HepG2 (cell line): Measurements from ENCODE around the gene ABHD15. TPM values are rescaled to one million over a fixed set of nuclear protein-coding genes. Genes with fewer than 3 reads are reported as not detected.

ENCODE experiments used
- ARNT2 ChIP-seq: sonication (generic); formaldehyde crosslinking; IDR thresholded peaks from 2 replicates; pipeline ENCODE4 v1.8.0; 2022; ENCODE audit warnings: mild to moderate bottlenecking, low read depth, missing genetic modification reagents, moderate library complexity
- ASH2L ChIP-seq: fragments of 300-600, 200-600 bp; sonication (generic); IDR thresholded peaks from 2 replicates; pipeline ENCODE4 v1.7.0; 2017; ENCODE audit warnings: low read depth, mild to moderate bottlenecking, moderate library complexity, mixed read lengths, low read length; ENCODE audit not compliant: insufficient read length
- HNRNPL ChIP-seq: fragments of 200-400 bp; formaldehyde crosslinking; IDR thresholded peaks from 2 replicates; pipeline ENCODE4 v1.6.1; 2017; ENCODE audit warnings: mild to moderate bottlenecking, low read depth, low read length
- KDM2A ChIP-seq: sonication (generic); formaldehyde crosslinking; IDR thresholded peaks from 2 replicates; pipeline ENCODE4 v1.4.0; 2020; ENCODE audit warnings: low read depth, missing genetic modification reagents, borderline replicate concordance
- SALL1 ChIP-seq: sonication (generic); formaldehyde crosslinking; IDR thresholded peaks from 2 replicates; pipeline ENCODE4 v1.8.0; 2022; ENCODE audit warnings: mild to moderate bottlenecking, missing genetic modification reagents
- SIN3A ChIP-seq: IDR thresholded peaks from 2 replicates; pipeline ENCODE4 v1.6.1; 2011; ENCODE audit warnings: low read depth, mild to moderate bottlenecking, control low read depth, low read length, borderline replicate concordance
- SP1 ChIP-seq, 2 experiments: fragments of 450-650 bp in 1 of 2; sonication (generic) in 1 of 2; formaldehyde crosslinking in 1 of 2; IDR thresholded peaks; 2 replicates each; pipeline versions ENCODE4 v1.4.0 to v1.6.1; 2016 to 2020; ENCODE audit warnings: missing genetic modification reagents in 1 of 2
- TAF1 ChIP-seq: sonication (generic); formaldehyde crosslinking; IDR thresholded peaks from 2 replicates; pipeline ENCODE4 v1.4.0; 2020; ENCODE audit warnings: missing genetic modification reagents
- ZFY ChIP-seq: sonication (generic); formaldehyde crosslinking; IDR thresholded peaks from 2 replicates; pipeline ENCODE4 v1.4.0; 2020; ENCODE audit warnings: missing genetic modification reagents
- ZNF407 ChIP-seq: sonication (generic); formaldehyde crosslinking; IDR thresholded peaks from one replicate; pipeline ENCODE4 v1.5.1; 2020; ENCODE audit warnings: mild to moderate bottlenecking, missing genetic modification reagents; ENCODE audit errors: not compliant biosample characterization
- ZNF598 ChIP-seq: sonication (generic); formaldehyde crosslinking; IDR thresholded peaks from 2 replicates; pipeline ENCODE4 v1.5.1; 2020; ENCODE audit warnings: mild to moderate bottlenecking, missing genetic modification reagents, borderline replicate concordance
- ZNF687 ChIP-seq: sonication (generic); formaldehyde crosslinking; IDR thresholded peaks from 2 replicates; pipeline ENCODE4 v1.5.1; 2020; ENCODE audit warnings: mild to moderate bottlenecking, missing genetic modification reagents, moderate library complexity
- ZNF768 ChIP-seq: sonication (generic); formaldehyde crosslinking; IDR thresholded peaks from 2 replicates; pipeline ENCODE4 v1.4.0; 2020; ENCODE audit warnings: missing genetic modification reagents
- polyA plus RNA-seq, 8 experiments: library from polyadenylated mRNA; depleted of rRNA in 3 of 8; stranded (reverse) in 7 of 8; unstranded in 1 of 8; fragments of >200 nt; fragmentation: Illumina TruSeq in 4 of 8; extraction: Trizol in 4 of 8; gene quantifications; 2 replicates each; pipeline versions ENCODE4 v1.2.1 to v1.2.3, GENCODE V29; 2011 to 2016; ENCODE audit warnings: low read depth in 4 of 8, missing spikeins in 1 of 8, mixed read lengths in 1 of 8; ENCODE audit not compliant: insufficient read depth in 1 of 8
- total RNA-seq, 5 experiments: library from RNA; depleted of rRNA; stranded (reverse); fragments of >200 nt; fragmentation: Illumina TruSeq; extraction: Trizol; gene quantifications; 2 replicates each; pipeline ENCODE4 v1.2.3, GENCODE V29; 2016; ENCODE audit warnings: low read depth in 1 of 5

ABHD15 gene
- total and polyA plus RNA-seq, 2 of the 13 experiments (the other 11 are each of a cell fraction or from before 2014, with no cell fraction given) = 2.4 to 7.7 TPM

GRCh38 chr17:29589524-29590410 lies 22.9 kb upstream of the ABHD15 start, which contains the start of gene GIT1 (continued):
- TF ChIP-seq SP1 (IDR thresholded peaks at IDR 0.05) (no peak), SP1 (CRISPR knock-in tag; IDR thresholded peaks at IDR 0.05) (peak; percentile 24; the same call in 1 of the 2 replicates), TAF1 (CRISPR knock-in tag) (peak; percentile 13; the same call in 1 of the 2 replicates), HNRNPL (no peak), ZNF407 (CRISPR knock-in tag) (peak; percentile 79), ZNF768 (CRISPR knock-in tag) (peak; percentile 58; the same call in 1 of the 2 replicates), ZNF687 (CRISPR knock-in tag) (peak; percentile 38; the same call in 1 of the 2 replicates), SIN3A (0 out of 2 replicates have a peak, but pooled peaks have one; percentile 63), ZNF598 (CRISPR knock-in tag) (no peak), ASH2L (peak; percentile 48), KDM2A (CRISPR knock-in tag) (peak; percentile 26; the same call in 1 of the 2 replicates), ZFY (CRISPR knock-in tag) (peak; percentile 48; the same call in 1 of the 2 replicates), SALL1 (peak; percentile 13), ARNT2 (CRISPR knock-in tag) (peak; percentile 58; the same call in 1 of the 2 replicates)
